ENCODE data around the gene INSC. TPM values are rescaled to one million over a fixed set of nuclear protein-coding genes. Genes with fewer than 3 reads are reported as not detected.

INSC gene
- total RNA-seq, 1 experiment from 2014 or later = 0.17 TPM

GRCh38 chr11:15228331-15228849 lies 113.7 kb downstream of the INSC start:
- ChIA-PET RAD21 (ENCODE audit: low non-redundant PET in 1 of 2, low total read pairs in 2 of 2, uncharacterized antibody in 2 of 2, unreplicated experiment in 2 of 2) (no interaction called here), CTCF (no interaction called here), POLR2A (no interaction called here)
- no TSS peak for BruUV-seq (replicated peaks)
- DNase-seq (ENCODE audit: low read depth, low spot score) (no peak), ATAC-seq (no peak)
- H3K9me2 ChIP-seq (ENCODE audit: insufficient read depth) = no peaks in the 10 kb centered on the region
- no peaks in the 10 kb centered on the region for H3K79me2 ChIP-seq (ENCODE audit: insufficient read depth, low read length)
- no peak overlapping the region for H3K9ac ChIP-seq (ENCODE audit: low read length)
- no peaks in the 10 kb centered on the region for H3K27me3 ChIP-seq (ENCODE audit: insufficient read depth, low read length)
- H3K27ac ChIP-seq (ENCODE audit: low read depth, low read length) = no peak overlapping the region
- TF ChIP-seq TCF7L2 (IDR thresholded peaks at IDR 0.05; ENCODE audit: borderline replicate concordance, extremely low read depth, insufficient read depth, insufficient read length) = no peak
- no peak for TF ChIP-seq RAD21 (IDR thresholded peaks at IDR 0.05; ENCODE audit: low read depth)
- no peak for TF ChIP-seq CEBPB (IDR thresholded peaks at IDR 0.05; ENCODE audit: low read depth)
- TF ChIP-seq JUND (IDR thresholded peaks at IDR 0.05) = no peak
- no peak for TF ChIP-seq MAX (IDR thresholded peaks at IDR 0.05)
- TF ChIP-seq SIN3A (IDR thresholded peaks at IDR 0.05; ENCODE audit: low read depth) = no peak
- TF ChIP-seq ATF3 (IDR thresholded peaks at IDR 0.05) = no peak
- no peak for TF ChIP-seq REST (IDR thresholded peaks at IDR 0.05; ENCODE audit: low read depth)
- TF ChIP-seq EZH2phosphoT487 (IDR thresholded peaks at IDR 0.05; ENCODE audit: borderline replicate concordance) = no peak
- TF ChIP-seq SRF (IDR thresholded peaks at IDR 0.05; ENCODE audit: low read depth) = no peak
- no peak for TF ChIP-seq FOSL1 (IDR thresholded peaks at IDR 0.05; ENCODE audit: low read depth)
- TF ChIP-seq YY1 (IDR thresholded peaks at IDR 0.05; ENCODE audit: extremely low read depth, insufficient replicate concordance, low read depth, low read length) = no peak
- no peak for TF ChIP-seq SP1 (IDR thresholded peaks at IDR 0.05; ENCODE audit: low read depth)
- TF ChIP-seq POLR2A (IDR thresholded peaks at IDR 0.05; ENCODE audit: borderline replicate concordance, extremely low read depth, insufficient read depth, insufficient read length) = no peak
- no peak for TF ChIP-seq CBX3 (IDR thresholded peaks at IDR 0.05; ENCODE audit: low read depth)
- no peak for TF ChIP-seq ZBTB33 (IDR thresholded peaks at IDR 0.05; ENCODE audit: extremely low read depth, insufficient replicate concordance, low read length)
- TF ChIP-seq POLR2AphosphoS5 (IDR thresholded peaks at IDR 0.05; ENCODE audit: low read depth, low read length) = no peak
- TF ChIP-seq ZFX (IDR thresholded peaks at IDR 0.05) = no peak
- no peak overlapping the region for H3K4me2 ChIP-seq (ENCODE audit: low read length)
- intact Hi-C loops (cut with micrococcal nuclease) = no loop called here
- H2AFZ ChIP-seq (ENCODE audit: low read depth, low read length, poor library complexity, severe bottlenecking) = no peak overlapping the region
- H3K4me3 ChIP-seq (replicated peaks in 1 of 2; ENCODE audit: low read depth in 1 of 2, low read length in 2 of 2) = no peak overlapping the region
- H3K36me3 ChIP-seq (ENCODE audit: control insufficient read depth in 1 of 2, insufficient read depth in 2 of 2, low read length in 2 of 2) = no peaks in the 10 kb centered on the region
- H4K20me1 ChIP-seq (ENCODE audit: insufficient read depth) = no peaks in the 10 kb centered on the region
- H3K9me3 ChIP-seq (ENCODE audit: control insufficient read depth in 1 of 2, insufficient read depth in 1 of 2, low read depth in 1 of 2, low read length in 2 of 2) = no peaks in the 10 kb centered on the region
- no peaks in the 10 kb centered on the region for H3K4me1 ChIP-seq (ENCODE audit: control insufficient read depth in 1 of 2, insufficient read depth in 2 of 2, low read length in 2 of 2)

Data from HCT116 (cell line).